Vagina (tissue), 2 donors: Measurements from ENCODE around the gene PIAS4.

ENCODE experiments used
- POLR2A ChIP-seq, 2 donors: fragments of 450-650 bp; IDR thresholded peaks; one replicate each; pipeline ENCODE4 v1.6.1; 2017; ENCODE audit warnings: antibody characterized with exemption in 2 of 2, mild to moderate bottlenecking in 2 of 2, moderate library complexity in 2 of 2
- POLR2AphosphoS5 ChIP-seq, 2 donors: sonication (generic); formaldehyde crosslinking; IDR thresholded peaks; one replicate each; pipeline ENCODE4 v1.9.0; 2017; ENCODE audit warnings: antibody characterized with exemption in 2 of 2, mild to moderate bottlenecking in 2 of 2, low read depth in 1 of 2; ENCODE audit not compliant: insufficient read depth in 1 of 2
- TF ChIP-seq, protein P1 (sequence below), 3 experiments: fragments of 450-650 bp in 2 of 3; fragments of 200-600 bp in 1 of 3; sonication (generic) in 1 of 3; IDR thresholded peaks; one replicate each; pipeline ENCODE4 v1.5.1; 2017 to 2019; ENCODE audit warnings: antibody characterized with exemption in 3 of 3, mild to moderate bottlenecking in 2 of 3, moderate library complexity in 2 of 3

DNA sequence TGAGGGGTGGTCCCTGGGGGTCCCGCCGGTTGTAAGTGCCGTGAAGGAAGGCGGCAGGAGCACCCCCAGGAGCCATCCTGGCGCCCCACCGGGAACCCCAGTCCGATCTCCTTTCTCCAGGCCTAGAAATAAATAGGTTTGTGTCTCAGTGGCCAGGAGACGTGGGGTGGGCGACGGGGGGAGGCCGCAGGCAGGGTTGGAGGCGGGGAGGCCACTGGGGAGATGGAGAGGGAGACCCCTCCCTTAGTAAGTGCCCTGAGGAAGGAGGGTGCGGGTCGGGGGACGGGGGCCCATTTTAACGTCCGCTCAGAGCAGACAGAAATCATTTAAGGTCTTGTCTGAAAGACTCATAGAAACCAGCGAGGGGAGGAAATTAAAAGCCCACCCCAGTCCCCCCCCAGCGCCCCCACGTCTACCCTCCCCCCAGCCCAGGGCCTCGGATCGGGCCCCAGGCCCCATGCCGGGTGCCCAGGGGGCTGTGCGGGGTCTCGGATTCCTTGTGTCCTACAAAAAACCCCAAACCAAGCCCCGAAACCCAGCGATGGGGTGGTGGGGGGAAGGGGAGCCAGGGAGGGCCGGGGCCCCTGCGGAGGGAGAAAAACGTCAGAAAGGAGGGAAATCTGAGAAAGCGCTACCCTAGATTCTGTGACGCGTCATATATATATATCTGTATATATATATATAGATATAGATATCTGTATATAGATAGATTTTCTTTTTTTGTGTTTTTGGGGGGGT is 39.6 kb downstream of the PIAS4 start:
- TF ChIP-seq POLR2A (IDR thresholded peaks at IDR 0.05) (no peak), POLR2AphosphoS5 (IDR thresholded peaks at IDR 0.05; ENCODE audit: insufficient read depth in 1 of 2, low read depth in 1 of 2) (no peak)
- TF ChIP-seq, protein P1, sequence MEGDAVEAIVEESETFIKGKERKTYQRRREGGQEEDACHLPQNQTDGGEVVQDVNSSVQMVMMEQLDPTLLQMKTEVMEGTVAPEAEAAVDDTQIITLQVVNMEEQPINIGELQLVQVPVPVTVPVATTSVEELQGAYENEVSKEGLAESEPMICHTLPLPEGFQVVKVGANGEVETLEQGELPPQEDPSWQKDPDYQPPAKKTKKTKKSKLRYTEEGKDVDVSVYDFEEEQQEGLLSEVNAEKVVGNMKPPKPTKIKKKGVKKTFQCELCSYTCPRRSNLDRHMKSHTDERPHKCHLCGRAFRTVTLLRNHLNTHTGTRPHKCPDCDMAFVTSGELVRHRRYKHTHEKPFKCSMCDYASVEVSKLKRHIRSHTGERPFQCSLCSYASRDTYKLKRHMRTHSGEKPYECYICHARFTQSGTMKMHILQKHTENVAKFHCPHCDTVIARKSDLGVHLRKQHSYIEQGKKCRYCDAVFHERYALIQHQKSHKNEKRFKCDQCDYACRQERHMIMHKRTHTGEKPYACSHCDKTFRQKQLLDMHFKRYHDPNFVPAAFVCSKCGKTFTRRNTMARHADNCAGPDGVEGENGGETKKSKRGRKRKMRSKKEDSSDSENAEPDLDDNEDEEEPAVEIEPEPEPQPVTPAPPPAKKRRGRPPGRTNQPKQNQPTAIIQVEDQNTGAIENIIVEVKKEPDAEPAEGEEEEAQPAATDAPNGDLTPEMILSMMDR (IDR thresholded peaks at IDR 0.05): no peak
